Measurements from ENCODE around the gene C3orf85. TPM values are rescaled to one million over a fixed set of nuclear protein-coding genes. Genes with fewer than 3 reads are reported as not detected.

Gene C3orf85, protein sequence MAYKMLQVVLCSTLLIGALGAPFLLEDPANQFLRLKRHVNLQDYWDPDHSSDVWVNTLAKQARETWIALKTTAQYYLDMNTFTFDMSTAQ
- not detected in 2 replicates for total RNA-seq (2014; rRNA removed; shearing (Covaris generic))
- polyA plus RNA-seq (2015; cell fraction: cytosol; rRNA removed) = not detected in 2 replicates
- not detected in 2 replicates for polyA plus RNA-seq (2015; cell fraction: nucleus; rRNA removed)

GRCh38 chr3:109136523-109136922 lies at the start of gene C3orf85:
C3orf85 (plus strand) TSS chr3:109136719; CDS start chr3:109136848, 129 bp downstream.
- in situ Hi-C loops (cut with HindIII; ENCODE audit: low pct_unique_long_range_greater_than_20kb, low sequenced_read_pairs) = no loop called here
- DNase-seq (ENCODE audit: low read depth, low spot score) = no peak

GRCh38 chr3:109089265-109089664 lies 47.3 kb upstream of the C3orf85 start:
- in situ Hi-C loops (cut with HindIII; ENCODE audit: low pct_unique_long_range_greater_than_20kb, low sequenced_read_pairs) = no loop called here

GRCh38 chr3:109091846-109092245 lies 44.7 kb upstream of the C3orf85 start:
- no peak for DNase-seq (ENCODE audit: low read depth, low spot score)
- in situ Hi-C loops (cut with HindIII; ENCODE audit: low pct_unique_long_range_greater_than_20kb, low sequenced_read_pairs) = no loop called here

More at GRCh38 chr3:109089265-109089664, 47.3 kb upstream of the C3orf85 start:
- DNase-seq (ENCODE audit: low read depth, low spot score) = no peak

- in situ Hi-C loops (cut with HindIII; ENCODE audit: low pct_unique_long_range_greater_than_20kb, low sequenced_read_pairs) = no loop called here
- no peak for DNase-seq (ENCODE audit: low read depth, low spot score)
Measured at GRCh38 chr3:109093561-109093960, 43.0 kb upstream of the C3orf85 start.

DNA sequence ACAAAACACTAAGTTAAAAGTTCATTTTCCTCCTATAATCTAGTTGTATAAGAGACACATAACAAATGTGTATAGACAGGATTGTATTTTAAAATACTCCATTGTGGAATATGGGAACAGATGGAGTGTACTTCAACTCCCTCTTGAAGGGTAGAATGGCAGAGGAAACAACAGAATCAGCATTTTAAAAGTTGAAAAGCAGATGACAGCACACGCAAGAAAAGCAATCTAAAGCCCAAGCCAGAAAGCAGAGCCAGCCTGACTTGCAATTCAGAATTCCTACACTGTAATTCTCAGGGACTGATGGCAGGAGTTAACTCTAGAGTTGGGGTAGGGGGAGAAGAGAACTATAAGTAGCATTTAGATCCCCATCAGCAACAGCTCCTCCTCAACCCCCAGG lies 41.4 kb upstream of the C3orf85 start:
- DNase-seq (ENCODE audit: low read depth, low spot score) = no peak
- in situ Hi-C loops (cut with HindIII; ENCODE audit: low pct_unique_long_range_greater_than_20kb, low sequenced_read_pairs) = no loop called here

DNA sequence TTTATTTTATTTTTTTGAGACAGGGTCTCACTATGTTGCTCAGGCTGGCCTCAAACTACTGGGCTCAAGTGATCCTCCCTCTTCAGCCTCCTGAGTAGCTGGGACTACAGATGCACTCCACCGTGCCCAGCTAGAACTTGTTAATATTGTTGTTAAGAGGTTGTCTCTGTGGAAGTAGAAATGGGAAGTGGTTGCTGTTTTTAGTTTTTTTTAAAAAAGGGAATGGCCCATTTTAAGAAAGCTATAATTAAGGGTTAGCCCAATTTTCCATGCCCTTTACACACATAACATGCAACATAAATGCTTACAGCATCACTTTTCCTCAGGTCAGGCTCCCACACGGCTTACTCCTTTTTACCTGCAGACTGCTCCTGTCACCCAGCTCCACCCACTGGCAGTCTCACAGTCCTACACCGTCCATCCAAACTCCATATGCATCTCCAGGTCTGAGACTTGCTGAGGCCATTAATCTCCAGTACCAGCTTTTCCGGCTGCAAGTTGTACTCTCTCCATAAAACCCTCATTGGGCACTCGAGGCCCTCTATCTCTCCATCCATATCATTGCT lies 38.4 kb upstream of the C3orf85 start:
- in situ Hi-C loops (cut with HindIII; ENCODE audit: low pct_unique_long_range_greater_than_20kb, low sequenced_read_pairs) = no loop called here
- peak; percentile 20 for DNase-seq (ENCODE audit: low read depth, low spot score)

DNA sequence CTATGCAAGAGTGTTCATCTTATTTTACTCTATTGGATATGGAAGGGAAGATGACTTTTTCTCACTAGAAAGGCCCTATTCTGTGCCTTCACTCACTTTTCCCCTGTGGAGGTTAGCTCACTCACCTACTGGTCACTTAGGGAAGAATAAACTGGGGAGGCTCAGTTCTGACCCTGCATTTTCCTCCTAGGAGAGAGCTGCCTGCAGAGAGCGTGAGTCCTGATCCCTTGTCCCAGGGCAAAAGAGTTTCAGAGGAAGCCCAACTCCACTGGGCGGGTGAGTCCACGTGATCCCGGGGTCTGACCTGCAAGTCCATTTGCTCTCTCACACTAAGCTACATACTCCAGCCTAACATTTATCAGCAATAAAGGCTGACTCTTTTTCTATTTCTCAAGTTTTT lies 26.9 kb upstream of the C3orf85 start:
- in situ Hi-C loops (cut with HindIII; ENCODE audit: low pct_unique_long_range_greater_than_20kb, low sequenced_read_pairs) = no loop called here
- DNase-seq (ENCODE audit: low read depth, low spot score) = no peak

DNA sequence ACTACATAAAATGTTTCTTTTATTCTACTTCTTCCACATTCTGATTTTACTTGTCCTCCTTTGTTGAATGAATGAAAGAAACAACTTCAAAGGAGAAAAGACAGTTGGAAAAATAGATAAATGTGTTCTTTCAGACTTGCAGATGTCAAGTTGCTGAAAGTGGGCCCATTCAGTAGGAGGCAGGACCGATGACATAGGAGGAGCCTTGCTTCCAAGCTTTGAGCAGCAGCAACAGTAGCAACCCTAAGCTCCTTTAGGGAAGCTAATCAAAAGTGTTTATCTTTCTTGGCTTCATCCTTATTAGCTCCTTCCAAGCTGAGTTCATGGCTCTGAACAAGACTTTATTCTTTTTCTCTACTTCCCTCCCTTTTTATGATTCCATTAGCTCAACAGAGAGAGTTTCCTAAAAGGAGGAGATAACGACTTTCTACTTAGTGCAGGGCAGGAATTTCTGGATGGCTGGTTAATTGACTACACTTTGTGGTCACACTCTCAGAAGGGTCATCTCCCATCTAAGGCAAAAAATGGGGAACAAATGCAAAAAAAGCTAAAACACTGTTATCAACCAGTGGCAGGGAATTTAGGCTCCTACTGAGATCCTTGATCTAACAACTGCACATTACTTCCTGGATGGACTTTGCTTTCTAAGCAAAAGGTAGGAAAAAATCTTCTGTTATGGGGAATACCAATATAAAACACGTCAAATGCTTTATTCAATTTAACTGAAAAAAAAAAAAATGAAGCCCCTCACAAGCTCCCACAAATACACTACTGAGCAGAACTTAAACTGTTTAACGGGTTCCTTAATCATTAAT lies 23.4 kb upstream of the C3orf85 start:
- in situ Hi-C loops (cut with HindIII; ENCODE audit: low pct_unique_long_range_greater_than_20kb, low sequenced_read_pairs) = no loop called here
- no peak for DNase-seq (ENCODE audit: low read depth, low spot score)

DNA sequence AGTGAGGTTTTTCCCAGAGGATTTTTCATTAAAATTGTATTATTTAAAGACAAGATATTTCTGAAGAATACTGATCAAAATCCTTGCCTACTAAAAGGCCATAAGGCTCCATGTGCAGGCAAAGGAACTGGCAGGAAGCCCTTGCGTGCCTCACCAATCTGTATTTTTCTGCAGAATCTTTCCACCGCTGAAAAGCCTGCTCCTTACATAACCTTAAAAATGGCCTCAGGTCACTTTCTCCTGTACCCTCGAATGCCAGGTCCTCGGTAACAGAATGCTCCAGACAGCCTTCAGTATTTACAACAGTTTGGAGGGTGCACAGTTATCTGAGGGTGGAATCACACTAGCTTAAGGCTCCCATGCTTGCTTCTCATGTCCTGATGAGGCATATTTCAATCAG lies 21.8 kb upstream of the C3orf85 start:
- DNase-seq (ENCODE audit: low read depth, low spot score) = no peak
- in situ Hi-C loops (cut with HindIII; ENCODE audit: low pct_unique_long_range_greater_than_20kb, low sequenced_read_pairs) = no loop called here

DNA sequence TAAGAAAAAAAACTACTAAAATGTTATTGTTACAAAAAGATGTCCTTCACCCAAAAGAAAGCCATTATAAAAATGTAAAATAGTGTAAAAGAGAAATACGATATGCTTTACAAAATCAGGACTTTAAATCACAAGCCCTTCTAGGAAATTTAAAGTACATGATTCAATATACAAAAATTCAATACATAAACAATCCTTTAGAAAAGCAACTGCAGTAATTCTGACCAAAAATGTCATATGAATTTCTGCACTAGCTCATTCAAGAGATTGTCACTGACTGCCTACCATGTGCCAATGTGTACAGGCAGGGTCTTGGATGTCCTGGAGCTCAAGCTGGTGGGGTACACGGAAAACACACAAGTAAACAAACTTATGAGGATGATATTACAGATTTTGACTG lies 21.1 kb upstream of the C3orf85 start:
- DNase-seq (ENCODE audit: low read depth, low spot score) = no peak
- in situ Hi-C loops (cut with HindIII; ENCODE audit: low pct_unique_long_range_greater_than_20kb, low sequenced_read_pairs) = no loop called here

DNA sequence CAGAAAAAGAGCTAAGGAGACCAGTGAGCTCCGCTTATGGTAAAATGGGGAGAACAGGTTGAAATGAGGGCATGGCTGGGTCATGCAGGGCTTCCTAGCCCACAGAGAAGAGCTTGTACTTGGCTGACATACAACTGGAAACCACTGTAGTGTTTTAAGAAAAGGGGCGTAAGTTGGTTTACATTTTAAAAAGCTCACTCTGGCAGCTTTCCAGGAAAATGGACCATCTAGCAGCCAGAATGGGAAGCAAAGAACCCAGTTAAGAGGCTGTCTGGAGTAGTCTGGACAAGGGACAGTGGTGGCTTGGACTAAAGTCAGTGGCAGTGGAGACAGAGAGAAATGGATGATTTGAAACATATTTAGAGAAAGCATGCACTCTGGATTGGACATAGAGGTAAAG lies 20.5 kb upstream of the C3orf85 start:
- in situ Hi-C loops (cut with HindIII; ENCODE audit: low pct_unique_long_range_greater_than_20kb, low sequenced_read_pairs) = no loop called here
- DNase-seq (ENCODE audit: low read depth, low spot score) = no peak

DNA sequence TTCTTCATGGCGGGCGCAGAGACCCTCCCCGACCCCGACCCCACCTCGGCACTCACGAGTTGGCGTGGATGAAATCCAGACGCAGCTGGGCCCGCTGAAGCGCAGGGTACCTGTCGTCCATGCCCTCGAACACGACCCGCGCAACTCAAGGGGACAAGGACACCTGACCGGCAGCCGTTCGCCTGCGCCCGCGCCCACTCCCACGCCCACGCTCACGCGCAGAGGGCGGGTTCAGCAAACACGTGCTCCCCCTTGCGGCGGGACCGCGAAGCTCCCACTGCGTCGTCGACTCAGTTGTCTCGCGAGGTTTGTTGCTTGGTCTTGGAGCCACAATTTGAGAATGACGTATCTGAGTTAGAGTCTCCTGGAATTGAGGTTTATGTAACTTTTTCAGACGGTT lies 18.6 kb upstream of the C3orf85 start, which contains the start of gene MORC1:
Gene MORC1, minus strand, starts transcription at position 196 of the 400 bp plus-strand sequence. Its CDS starts 75 bp downstream, at position 121.
- DNase-seq (ENCODE audit: low read depth, low spot score) = no peak
- in situ Hi-C loops (cut with HindIII; ENCODE audit: low pct_unique_long_range_greater_than_20kb, low sequenced_read_pairs) = no loop called here

DNA sequence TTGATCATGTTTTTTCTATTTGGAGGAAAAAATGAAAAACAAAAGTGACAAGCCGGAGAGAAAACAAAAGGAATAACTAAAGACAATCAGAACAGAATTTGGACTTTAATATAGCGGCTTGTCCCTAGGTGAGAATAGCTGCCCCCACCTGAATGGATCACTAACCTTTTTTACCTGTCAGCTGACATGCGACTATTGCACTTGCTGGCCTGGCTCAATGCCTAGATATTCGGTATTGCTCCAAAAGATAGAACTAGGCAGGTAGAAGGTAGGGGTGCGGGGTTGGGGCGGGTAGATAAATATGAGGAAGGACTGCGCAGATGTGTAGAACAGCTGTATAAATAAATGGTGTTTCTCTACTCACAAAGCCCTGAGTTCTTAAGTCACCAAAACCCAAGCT lies 17.9 kb upstream of the C3orf85 start:
- in situ Hi-C loops (cut with HindIII; ENCODE audit: low pct_unique_long_range_greater_than_20kb, low sequenced_read_pairs) = no loop called here
- DNase-seq (ENCODE audit: low read depth, low spot score) = no peak

- in situ Hi-C loops (cut with HindIII; ENCODE audit: low pct_unique_long_range_greater_than_20kb, low sequenced_read_pairs) = no loop called here
Measured at GRCh38 chr3:109122690-109123089, 13.8 kb upstream of the C3orf85 start.

DNA sequence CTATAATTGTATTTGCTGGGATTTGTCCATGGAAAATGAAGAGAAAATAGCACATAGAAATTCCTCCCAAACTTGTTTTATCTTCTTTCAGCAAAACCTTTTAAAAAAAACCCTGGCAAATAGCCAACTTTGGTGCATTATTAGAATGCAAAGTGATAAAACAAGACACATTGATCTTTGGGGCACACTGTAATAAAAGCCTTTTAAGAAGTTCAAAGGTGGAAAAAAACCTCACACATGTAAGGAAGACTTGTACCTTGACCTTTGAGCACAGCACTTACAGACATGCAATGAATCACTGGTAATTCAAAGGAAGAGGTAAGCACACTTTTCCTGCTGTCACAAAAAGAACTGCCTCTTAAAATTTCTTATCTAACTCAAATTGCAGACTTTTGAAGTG lies 10.6 kb upstream of the C3orf85 start:
- no peak for DNase-seq (ENCODE audit: low read depth, low spot score)
- in situ Hi-C loops (cut with HindIII; ENCODE audit: low pct_unique_long_range_greater_than_20kb, low sequenced_read_pairs) = no loop called here

More at GRCh38 chr3:109122690-109123089, 13.8 kb upstream of the C3orf85 start:
- no peak for DNase-seq (ENCODE audit: low read depth, low spot score)

GRCh38 chr3:109127553-109127952 lies 9.0 kb upstream of the C3orf85 start:
- in situ Hi-C loops (cut with HindIII; ENCODE audit: low pct_unique_long_range_greater_than_20kb, low sequenced_read_pairs) = no loop called here
- no peak for DNase-seq (ENCODE audit: low read depth, low spot score)

- no peak for DNase-seq (ENCODE audit: low read depth, low spot score)
Measured at GRCh38 chr3:109131276-109131675, 5.2 kb upstream of the C3orf85 start.

GRCh38 chr3:109132801-109133473 lies 3.6 kb upstream of the C3orf85 start:
- no peak for DNase-seq (ENCODE audit: low read depth, low spot score)
- in situ Hi-C loops (cut with HindIII; ENCODE audit: low pct_unique_long_range_greater_than_20kb, low sequenced_read_pairs) = no loop called here

More at GRCh38 chr3:109131276-109131675, 5.2 kb upstream of the C3orf85 start:
- in situ Hi-C loops (cut with HindIII; ENCODE audit: low pct_unique_long_range_greater_than_20kb, low sequenced_read_pairs) = no loop called here

All from SK-MEL-5 (cell line).